SK-N-SH treated with all-trans-retinoic acid at 6 μM for 48 hours (cell line): ENCODE measurements around the gene COPS7A.

Experiments used
- ISL1 ChIP-seq: fragments of 250-450 bp; sonication (Bioruptor Pico); IDR thresholded peaks from 2 replicates; pipeline ENCODE4 v2.1.2; 2022; ENCODE audit warnings: mild to moderate bottlenecking, moderate library complexity
- OSR1 ChIP-seq: fragments of 250-450 bp; sonication (Bioruptor Pico); IDR thresholded peaks from 2 replicates; pipeline ENCODE4 v1.8.0; 2022; ENCODE audit warnings: moderate library complexity, mild to moderate bottlenecking, inconsistent platforms
- PPARA ChIP-seq: fragments of 250-450 bp; sonication (Bioruptor Pico); IDR thresholded peaks from 2 replicates; pipeline ENCODE4 v1.5.0; 2020; ENCODE audit warnings: mild to moderate bottlenecking, borderline replicate concordance
- TCF4 ChIP-seq: fragments of 250-450 bp; sonication (Bioruptor Pico); IDR thresholded peaks from 2 replicates; pipeline ENCODE4 v1.8.0; 2021; ENCODE audit warnings: mild to moderate bottlenecking, moderate library complexity, borderline replicate concordance
- ZNF70 ChIP-seq: fragments of 450-650 bp; formaldehyde crosslinking; IDR thresholded peaks from 2 replicates; pipeline ENCODE4 v1.5.0; 2020; ENCODE audit warnings: mild to moderate bottlenecking, moderate library complexity
- TF ChIP-seq, protein P1 (sequence below): fragments of 250-450 bp; sonication (Bioruptor Pico); IDR thresholded peaks from 2 replicates; pipeline ENCODE4 v1.8.0; 2020; ENCODE audit warnings: mild to moderate bottlenecking, moderate library complexity, borderline replicate concordance

DNA sequence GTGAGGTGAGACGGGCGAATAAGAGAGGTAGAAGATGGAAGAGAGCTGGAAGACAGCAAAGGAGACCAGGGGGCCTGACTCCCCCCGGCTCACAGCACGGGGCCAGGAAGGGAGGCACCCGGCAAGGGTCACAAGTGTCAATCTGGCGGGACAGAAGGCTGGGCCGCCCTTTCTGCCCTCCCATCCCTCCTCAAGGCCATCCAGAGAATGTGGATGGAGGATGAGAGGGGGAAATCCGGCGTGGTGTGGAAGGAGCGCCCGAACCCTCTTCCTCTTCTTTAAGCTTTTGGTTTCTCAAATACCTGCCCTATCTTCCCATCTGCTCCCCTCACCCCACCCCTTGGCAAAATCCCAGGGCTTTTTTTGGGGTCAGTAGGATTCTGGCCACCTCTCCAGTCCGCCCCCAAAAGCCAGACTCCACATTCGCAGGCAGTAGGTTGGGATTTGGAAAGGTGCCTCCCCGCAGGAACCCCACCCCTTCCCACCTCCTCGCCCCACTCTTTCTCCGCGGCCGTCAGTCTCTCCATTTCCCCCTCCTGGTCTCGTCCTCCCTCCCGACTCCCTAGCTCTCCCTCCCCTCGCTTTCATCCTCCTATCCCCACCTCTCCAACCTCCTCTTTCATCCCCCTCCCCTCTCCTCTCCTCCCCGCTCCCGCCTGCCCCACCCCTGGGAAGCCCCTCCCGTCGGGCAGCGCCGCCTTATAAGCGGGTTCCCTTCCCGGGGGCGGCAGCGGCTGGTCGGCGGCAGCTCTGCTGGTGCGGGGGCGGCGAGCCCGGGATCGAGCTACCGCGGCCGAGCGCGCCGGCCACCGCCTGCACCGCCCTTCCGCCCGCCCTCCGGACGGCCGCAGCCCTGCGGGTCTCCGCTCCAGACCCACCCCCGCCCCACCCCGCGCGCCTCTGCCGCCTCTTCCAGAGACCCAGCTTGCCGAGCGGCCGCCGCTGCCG, 42.1 kb downstream of the COPS7A start, which contains the start of gene PTMS:
- TF ChIP-seq, protein P1, sequence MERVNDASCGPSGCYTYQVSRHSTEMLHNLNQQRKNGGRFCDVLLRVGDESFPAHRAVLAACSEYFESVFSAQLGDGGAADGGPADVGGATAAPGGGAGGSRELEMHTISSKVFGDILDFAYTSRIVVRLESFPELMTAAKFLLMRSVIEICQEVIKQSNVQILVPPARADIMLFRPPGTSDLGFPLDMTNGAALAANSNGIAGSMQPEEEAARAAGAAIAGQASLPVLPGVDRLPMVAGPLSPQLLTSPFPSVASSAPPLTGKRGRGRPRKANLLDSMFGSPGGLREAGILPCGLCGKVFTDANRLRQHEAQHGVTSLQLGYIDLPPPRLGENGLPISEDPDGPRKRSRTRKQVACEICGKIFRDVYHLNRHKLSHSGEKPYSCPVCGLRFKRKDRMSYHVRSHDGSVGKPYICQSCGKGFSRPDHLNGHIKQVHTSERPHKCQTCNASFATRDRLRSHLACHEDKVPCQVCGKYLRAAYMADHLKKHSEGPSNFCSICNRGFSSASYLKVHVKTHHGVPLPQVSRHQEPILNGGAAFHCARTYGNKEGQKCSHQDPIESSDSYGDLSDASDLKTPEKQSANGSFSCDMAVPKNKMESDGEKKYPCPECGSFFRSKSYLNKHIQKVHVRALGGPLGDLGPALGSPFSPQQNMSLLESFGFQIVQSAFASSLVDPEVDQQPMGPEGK: no peak; the same call in 1 of the 2 replicates
- no peak for TF ChIP-seq TCF4 (CRISPR knock-in tag)
- TF ChIP-seq ISL1 (CRISPR knock-in tag): no peak
- TF ChIP-seq PPARA: no peak
- no peak for TF ChIP-seq OSR1 (CRISPR knock-in tag)
- no peak for TF ChIP-seq ZNF70
